Loucy (cell line): Measurements from ENCODE around the gene MAML3.

Experiments
- H2AFZ ChIP-seq: fragments of 200-600 bp; sonication (generic); 2 replicates; pipeline ENCODE4 v1.6.0; 2016; ENCODE audit warnings: antibody characterized with exemption, mild to moderate bottlenecking, low read length, moderate library complexity
- H3F3A ChIP-seq: fragments of 200-600 bp; 2 replicates; pipeline ENCODE4 v1.6.0; 2016; ENCODE audit warnings: antibody characterized with exemption, low read depth, mild to moderate bottlenecking
- H3K27me3 ChIP-seq: fragments of 200-600 bp; sonication (generic); 2 replicates; pipeline ENCODE4 v1.6.1; 2014; ENCODE audit warnings: low read length, mild to moderate bottlenecking; ENCODE audit not compliant: insufficient read depth, poor library complexity, severe bottlenecking
- H3K36me3 ChIP-seq: fragments of 200-600 bp; sonication (generic); 2 replicates; pipeline ENCODE4 v1.6.1; 2016; ENCODE audit warnings: low read length; ENCODE audit not compliant: insufficient read depth
- H3K4me1 ChIP-seq: fragments of 200-600 bp; sonication (generic); 2 replicates; pipeline ENCODE4 v1.5.1; 2014; ENCODE audit warnings: low read length, mild to moderate bottlenecking; ENCODE audit not compliant: insufficient read depth, poor library complexity, severe bottlenecking
- H3K4me2 ChIP-seq: fragments of 200-600 bp; sonication (generic); 2 replicates; pipeline ENCODE4 v1.6.0; 2014; ENCODE audit warnings: antibody characterized with exemption, low read length, low read depth, mild to moderate bottlenecking; ENCODE audit not compliant: poor library complexity, severe bottlenecking
- H3K4me3 ChIP-seq: fragments of 200-600 bp; sonication (generic); 2 replicates; pipeline ENCODE4 v1.5.1; 2014; ENCODE audit warnings: low read length, mild to moderate bottlenecking, mixed read lengths; ENCODE audit not compliant: poor library complexity, severe bottlenecking
- H3K79me2 ChIP-seq: fragments of 200-600 bp; sonication (generic); 2 replicates; pipeline ENCODE4 v1.6.1; 2014; ENCODE audit warnings: low read length; ENCODE audit not compliant: insufficient read depth
- H3K9ac ChIP-seq: fragments of 200-600 bp; sonication (generic); 2 replicates; pipeline ENCODE4 v1.6.0; 2014; ENCODE audit warnings: mild to moderate bottlenecking, low read depth, low read length, moderate library complexity; ENCODE audit not compliant: poor library complexity, severe bottlenecking
- H3K9me2 ChIP-seq: fragments of 200-600 bp; sonication (generic); replicated peaks from 2 replicates; pipeline ENCODE4 v1.6.1; 2016; ENCODE audit warnings: low read depth, low read length, mixed read lengths
- H3K9me3 ChIP-seq: fragments of 200-600 bp; sonication (generic); 2 replicates; pipeline ENCODE4 v1.6.1; 2014; ENCODE audit warnings: mild to moderate bottlenecking, antibody characterized with exemption, low read length, low read depth; ENCODE audit not compliant: insufficient read depth
- H4K20me1 ChIP-seq: fragments of 200-600 bp; sonication (generic); 2 replicates; pipeline ENCODE4 v1.6.0; 2014; ENCODE audit warnings: antibody characterized with exemption, low read length, mild to moderate bottlenecking; ENCODE audit not compliant: insufficient read depth, poor library complexity, severe bottlenecking
- EZH2phosphoT487 ChIP-seq: fragments of 200-600 bp; IDR thresholded peaks from 2 replicates; pipeline ENCODE4 v1.6.1; 2018; ENCODE audit warnings: antibody characterized with exemption, mild to moderate bottlenecking, moderate library complexity, borderline replicate concordance
- TF ChIP-seq, protein P1 (sequence below): fragments of 200-600 bp; sonication (generic); conservative IDR thresholded peaks from 2 replicates; pipeline ENCODE4 v1.5.1; 2014; ENCODE audit warnings: mild to moderate bottlenecking, antibody characterized with exemption, low read length

The MAML3 gene

DNA sequence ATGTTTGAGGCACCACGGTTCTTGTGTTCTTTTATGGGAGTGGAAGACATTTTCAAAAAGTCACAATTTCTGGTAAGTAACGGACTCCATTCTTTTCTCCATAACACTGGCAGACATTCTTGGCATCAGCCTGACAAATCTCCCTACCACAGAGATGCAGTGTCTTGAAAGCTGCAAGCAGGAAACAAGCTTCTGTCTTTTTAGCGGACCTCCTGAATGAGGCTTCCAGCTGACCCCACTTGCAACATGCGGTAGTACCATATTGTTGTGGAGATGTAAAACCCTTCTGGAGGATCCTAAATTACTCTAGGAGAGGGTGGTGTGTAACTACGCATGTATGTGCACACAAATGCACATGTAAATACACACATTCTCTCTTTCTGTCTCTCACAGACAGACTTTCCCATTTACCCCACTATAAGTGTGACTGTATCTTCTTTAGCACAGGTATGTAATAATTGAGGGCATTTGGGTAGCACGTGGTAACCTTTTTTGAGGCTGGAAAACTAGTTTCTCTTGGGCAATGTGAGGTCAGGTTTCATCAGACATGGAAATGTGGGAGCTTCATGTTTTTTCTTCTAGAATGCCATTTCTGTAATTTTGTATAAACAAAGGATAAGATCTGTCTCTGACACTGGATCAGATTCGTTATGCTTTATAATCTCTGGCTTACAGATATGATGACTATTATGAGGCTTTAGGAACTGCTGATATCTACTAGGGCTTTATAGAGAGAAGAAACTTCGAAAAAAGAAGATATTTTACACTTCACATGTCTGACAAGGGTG, 358.3 kb downstream of the MAML3 start:
- H4K20me1 ChIP-seq: peaks cover 3% of the 10 kb centered on the region

DNA sequence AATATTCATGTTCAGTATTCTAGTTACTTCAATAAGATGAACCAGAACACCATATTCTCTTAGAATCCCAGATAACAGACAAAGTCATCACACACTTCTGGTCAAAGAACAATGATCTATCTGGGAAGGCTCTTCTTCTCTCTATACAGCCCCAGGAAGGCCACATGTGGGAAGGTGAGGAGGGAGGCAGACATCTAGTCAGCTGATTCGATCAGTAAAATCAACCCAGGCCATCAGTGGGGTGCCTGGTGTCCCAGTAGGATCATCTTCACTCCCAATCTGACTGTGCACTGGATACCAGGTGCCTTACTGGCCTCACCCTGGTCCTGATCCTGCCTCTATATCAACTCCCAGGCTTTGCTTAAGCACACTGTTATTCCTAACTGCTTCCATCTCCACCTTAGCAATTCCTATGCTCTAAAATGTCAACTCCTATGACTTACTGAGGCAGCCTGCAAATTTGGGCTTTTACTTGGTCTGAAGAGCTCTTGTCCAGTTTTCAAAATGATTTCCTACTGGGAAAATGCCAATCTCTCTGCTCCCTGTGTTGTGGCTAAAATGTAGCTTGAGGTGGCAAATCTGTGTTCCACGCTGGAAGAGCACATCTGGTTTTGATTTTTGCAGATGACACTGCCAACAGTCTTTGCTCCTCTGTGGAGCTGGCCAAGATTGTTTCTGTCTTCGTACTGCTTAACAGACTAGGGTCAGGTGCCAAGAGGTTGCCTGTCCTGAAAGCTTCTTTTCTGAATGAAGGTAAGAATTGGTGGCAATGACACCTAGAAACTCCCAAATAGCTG, 359.6 kb downstream of the MAML3 start:
- no peaks in the 10 kb centered on the region for H3K9me3 ChIP-seq
- no peak overlapping the region for H3K4me3 ChIP-seq
- H3K4me2 ChIP-seq: no peak overlapping the region
- no peaks in the 10 kb centered on the region for H3K79me2 ChIP-seq
- no peaks in the 10 kb centered on the region for H3K9me2 ChIP-seq
- H2AFZ ChIP-seq: no peak overlapping the region
- H4K20me1 ChIP-seq: no peaks in the 10 kb centered on the region
- no peaks in the 10 kb centered on the region for H3K36me3 ChIP-seq
- H3F3A ChIP-seq: no peaks in the 10 kb centered on the region
- no peak overlapping the region for H3K9ac ChIP-seq
- TF ChIP-seq, protein P1, sequence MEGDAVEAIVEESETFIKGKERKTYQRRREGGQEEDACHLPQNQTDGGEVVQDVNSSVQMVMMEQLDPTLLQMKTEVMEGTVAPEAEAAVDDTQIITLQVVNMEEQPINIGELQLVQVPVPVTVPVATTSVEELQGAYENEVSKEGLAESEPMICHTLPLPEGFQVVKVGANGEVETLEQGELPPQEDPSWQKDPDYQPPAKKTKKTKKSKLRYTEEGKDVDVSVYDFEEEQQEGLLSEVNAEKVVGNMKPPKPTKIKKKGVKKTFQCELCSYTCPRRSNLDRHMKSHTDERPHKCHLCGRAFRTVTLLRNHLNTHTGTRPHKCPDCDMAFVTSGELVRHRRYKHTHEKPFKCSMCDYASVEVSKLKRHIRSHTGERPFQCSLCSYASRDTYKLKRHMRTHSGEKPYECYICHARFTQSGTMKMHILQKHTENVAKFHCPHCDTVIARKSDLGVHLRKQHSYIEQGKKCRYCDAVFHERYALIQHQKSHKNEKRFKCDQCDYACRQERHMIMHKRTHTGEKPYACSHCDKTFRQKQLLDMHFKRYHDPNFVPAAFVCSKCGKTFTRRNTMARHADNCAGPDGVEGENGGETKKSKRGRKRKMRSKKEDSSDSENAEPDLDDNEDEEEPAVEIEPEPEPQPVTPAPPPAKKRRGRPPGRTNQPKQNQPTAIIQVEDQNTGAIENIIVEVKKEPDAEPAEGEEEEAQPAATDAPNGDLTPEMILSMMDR: no peak
- TF ChIP-seq EZH2phosphoT487: no peak
- no peaks in the 10 kb centered on the region for H3K27me3 ChIP-seq
- peaks cover 24% of the 10 kb centered on the region for H3K4me1 ChIP-seq

More for the DNA sequence above, 358.3 kb downstream of the MAML3 start:
- H3K36me3 ChIP-seq: no peaks in the 10 kb centered on the region
- peaks cover 28% of the 10 kb centered on the region for H3K4me1 ChIP-seq
- H3K9ac ChIP-seq: no peak overlapping the region
- H3K79me2 ChIP-seq: no peaks in the 10 kb centered on the region
- no peak overlapping the region for H2AFZ ChIP-seq
- no peaks in the 10 kb centered on the region for H3K9me2 ChIP-seq
- TF ChIP-seq, protein P1: no peak
- TF ChIP-seq EZH2phosphoT487: no peak
- no peaks in the 10 kb centered on the region for H3F3A ChIP-seq
- no peaks in the 10 kb centered on the region for H3K27me3 ChIP-seq
- H3K4me3 ChIP-seq: no peak overlapping the region
- H3K4me2 ChIP-seq: no peak overlapping the region
- no peaks in the 10 kb centered on the region for H3K9me3 ChIP-seq

DNA sequence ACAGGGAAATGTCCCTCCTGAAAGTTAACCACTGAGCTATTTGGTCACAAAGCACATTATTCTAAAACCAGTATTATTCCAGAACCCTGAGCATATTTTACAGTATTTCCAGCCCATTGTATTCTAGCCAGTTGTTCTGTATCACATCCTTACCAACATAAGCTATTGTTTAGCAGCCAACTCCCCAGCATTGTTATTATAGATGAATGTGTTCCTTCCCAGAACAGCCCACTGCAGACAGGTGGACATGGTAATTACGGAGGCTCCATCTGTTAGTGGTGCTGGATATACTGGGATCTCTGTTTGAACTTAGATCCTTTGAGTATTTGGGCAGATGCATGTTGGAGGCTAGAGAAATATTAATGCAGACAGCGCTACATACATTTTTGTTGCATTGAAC, 362.3 kb downstream of the MAML3 start:
- Histone ChIP-seq H3K9ac (no peak overlapping the region), H3K4me3 (no peak overlapping the region), H3K36me3 (no peaks in the 10 kb centered on the region), H3K9me2 (no peaks in the 10 kb centered on the region), H3K4me2 (no peak overlapping the region), H2AFZ (no peak overlapping the region), H3K79me2 (0 out of 2 replicates have a peak, but pooled peaks cover 3% of the 10 kb centered on the region), H3K27me3 (no peaks in the 10 kb centered on the region), H4K20me1 (no peaks in the 10 kb centered on the region), H3K9me3 (no peaks in the 10 kb centered on the region), H3K4me1 (peaks cover 34% of the 10 kb centered on the region), H3F3A (no peaks in the 10 kb centered on the region)
- TF ChIP-seq, protein P1: no peak
- no peak for TF ChIP-seq EZH2phosphoT487
